ENCODE measurements around the gene SLC6A20.
"Not testable (repeated sequence)": the region's sequence is repeated elsewhere in the genome, so short reads cannot be mapped to it uniquely, and the experiment has no call there.

The SLC6A20 gene

DNA sequence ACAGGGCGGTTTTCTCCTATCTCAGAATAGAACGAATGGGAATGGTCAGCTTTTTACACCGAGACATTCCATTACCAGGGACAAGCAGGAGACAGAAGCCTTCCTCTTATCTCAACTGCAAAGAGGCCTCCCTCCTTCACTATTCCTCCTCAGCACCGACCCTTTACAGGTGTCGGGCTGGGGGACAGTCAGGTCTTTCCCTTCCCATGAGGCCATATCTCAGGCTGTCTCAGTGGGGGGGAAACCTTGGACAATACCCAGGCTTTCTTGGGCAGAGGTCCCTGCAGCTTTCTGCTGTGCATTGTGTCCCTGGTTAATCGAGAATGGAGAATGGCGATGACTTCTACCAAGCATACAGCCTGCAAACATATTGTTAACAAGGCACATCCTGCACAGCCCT, 39.2 kb downstream of the SLC6A20 start:
- DNase-seq (ENCODE audit: low spot score), result not testable (repeated sequence)

GRCh38 chr3:45756055-45756454, 40.3 kb downstream of the SLC6A20 start:
- no peak for DNase-seq (ENCODE audit: low spot score)

DNA sequence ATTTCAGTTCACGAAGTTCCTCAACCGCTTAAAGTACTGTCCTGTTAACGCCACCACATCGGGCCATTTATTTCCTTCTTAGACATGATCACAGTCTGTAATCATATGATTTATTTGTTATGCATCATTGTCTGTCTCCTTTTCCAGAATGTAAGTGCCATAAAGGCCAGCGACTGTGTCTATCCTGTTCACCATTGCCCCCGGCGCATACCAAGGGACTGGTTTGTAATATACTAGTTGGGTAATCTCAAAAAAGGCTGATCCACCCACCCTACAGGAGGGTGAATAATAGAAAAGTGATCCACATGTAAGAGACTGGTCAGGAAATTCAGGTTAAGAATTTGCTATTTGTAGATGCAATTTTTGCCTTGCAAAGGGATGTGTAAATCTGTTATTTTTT, 41.9 kb downstream of the SLC6A20 start:
- DNase-seq (ENCODE audit: low spot score), result no peak

DNA sequence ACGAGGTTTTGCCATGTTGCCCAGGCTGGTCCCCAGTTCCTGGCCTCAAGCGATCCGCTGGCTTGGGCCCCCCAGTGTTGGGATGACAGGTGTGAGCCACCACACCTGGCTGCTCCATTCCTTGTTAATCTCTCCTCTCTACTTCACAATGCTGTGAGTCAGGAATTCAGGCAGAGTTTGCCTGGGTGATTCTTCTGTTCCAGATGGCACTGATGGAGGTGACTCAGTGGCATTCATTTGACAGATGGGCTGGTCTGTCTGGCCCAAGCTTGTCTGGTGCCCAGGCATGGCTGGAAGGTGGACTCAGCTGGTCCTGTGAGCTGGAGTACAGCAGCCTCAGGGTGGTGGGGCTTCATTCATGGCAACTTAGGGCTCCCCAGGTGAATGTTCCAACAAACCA, 43.2 kb downstream of the SLC6A20 start:
- no peak for DNase-seq (ENCODE audit: low spot score)

DNA sequence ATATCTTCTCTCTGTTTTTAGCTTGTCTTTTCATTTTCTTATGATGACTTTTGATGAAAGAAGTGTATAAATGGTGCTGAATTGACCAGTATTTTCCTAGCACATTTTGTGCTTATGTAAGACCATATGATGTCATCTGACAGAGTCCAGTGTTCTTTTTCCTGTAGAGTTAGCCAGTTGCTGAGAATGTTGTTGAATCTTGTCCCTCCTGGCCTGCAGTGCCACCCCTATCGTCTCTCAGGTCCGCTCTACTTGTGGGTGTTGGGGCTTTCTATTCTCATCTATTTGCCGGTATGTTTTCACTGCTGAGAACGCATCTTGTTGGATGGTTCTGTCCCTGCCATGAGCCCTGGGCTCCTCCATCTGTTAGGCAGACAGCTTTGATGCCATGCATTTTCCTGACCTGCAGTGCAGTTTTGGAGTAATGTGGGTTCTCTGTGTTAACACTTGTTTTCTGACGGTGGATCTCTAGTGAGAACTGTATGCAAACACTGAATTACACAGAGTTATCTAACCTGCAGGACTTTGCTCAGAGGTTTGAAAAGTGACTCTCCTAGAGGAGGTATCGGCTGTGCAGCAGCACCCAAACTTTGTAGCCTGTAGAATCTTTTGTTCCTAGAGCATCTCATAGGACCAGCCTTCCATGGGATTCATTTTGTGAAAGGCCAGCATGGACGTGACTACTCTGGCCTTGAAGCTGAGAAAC, 44.6 kb downstream of the SLC6A20 start:
- no peak for DNase-seq (ENCODE audit: low spot score)

GRCh38 chr3:45749880-45750279, 46.5 kb downstream of the SLC6A20 start:
- DNase-seq (ENCODE audit: low spot score), result no peak

DNA sequence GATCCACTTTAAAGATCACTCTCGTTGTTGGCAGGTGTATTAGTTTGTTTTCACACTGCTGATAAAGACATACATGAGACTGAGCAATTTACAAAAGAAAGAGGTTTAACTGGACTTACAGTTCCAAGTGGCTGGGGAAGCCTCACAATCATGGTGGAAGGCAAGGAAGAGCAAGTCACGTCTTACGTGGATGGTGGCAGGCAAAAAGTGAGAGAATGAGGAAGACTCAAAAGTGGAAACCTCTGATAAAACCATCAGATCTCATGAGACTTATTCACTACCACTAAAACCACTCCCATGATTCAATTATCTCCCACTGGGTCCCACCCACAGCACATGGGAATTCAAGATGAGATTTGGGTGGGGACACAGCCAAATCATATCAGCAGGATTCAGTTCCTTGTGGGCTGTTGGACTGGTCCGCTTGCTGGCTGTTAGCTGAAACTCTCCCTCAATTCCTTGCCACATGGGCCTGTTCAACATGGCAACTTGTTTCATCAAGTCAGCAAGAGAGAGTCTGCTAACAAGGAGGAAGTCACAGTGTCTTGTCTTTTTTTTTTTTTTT, 47.2 kb downstream of the SLC6A20 start:
- DNase-seq (ENCODE audit: low spot score), result not testable (repeated sequence)

GRCh38 chr3:45748068-45748467, 48.3 kb downstream of the SLC6A20 start:
- no peak for DNase-seq (ENCODE audit: low spot score)

DNA sequence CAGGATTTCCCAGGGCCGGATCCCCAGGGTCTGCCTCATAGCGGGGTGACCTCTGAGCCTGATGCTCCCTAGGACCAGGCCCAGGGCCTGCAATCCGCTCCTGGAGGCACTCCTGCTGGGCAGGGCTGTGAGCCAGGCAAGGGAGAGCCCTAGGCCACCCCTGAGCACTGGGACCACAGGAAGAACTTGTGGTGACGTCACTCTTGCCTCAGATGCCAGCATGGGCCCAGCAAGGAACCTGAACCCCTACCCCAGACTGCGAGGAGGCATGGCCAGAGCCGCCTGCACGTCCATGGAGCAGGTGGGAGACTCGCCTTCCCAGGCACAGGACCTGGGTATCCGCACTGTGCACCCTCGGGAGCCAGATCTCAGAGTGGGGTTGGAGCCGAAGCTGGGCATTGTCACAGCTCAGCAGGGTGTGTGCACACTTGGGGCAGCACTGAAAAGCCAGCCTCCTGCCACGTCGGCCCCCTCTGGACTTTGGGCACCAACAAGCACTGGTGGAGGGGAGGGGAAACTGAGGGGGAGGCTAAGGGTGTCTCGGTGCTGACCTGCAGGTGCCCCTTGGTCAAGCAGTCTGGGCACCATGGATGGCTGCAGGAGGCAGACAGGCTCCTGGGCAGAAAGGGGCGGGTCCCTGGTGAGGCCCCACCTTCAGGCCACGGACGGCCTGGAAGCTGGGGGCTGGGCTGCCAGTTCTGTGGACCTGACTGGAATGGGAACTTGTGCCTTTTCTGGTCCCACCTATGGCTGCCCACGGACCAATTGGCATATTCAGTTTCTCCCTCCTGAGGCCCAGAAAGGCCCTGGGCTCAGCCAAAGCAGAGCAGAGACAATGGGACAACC, 49.3 kb downstream of the SLC6A20 start:
- DNase-seq (ENCODE audit: low spot score), result no peak

- no peak for DNase-seq (ENCODE audit: low spot score)
Observed at GRCh38 chr3:45746165-45746776, 50.1 kb downstream of the SLC6A20 start.

- DNase-seq (ENCODE audit: low spot score), result no peak
Observed at GRCh38 chr3:45742461-45743089, 53.8 kb downstream of the SLC6A20 start.

- DNase-seq (ENCODE audit: low spot score), result no peak
Observed at GRCh38 chr3:45741742-45742460, 54.4 kb downstream of the SLC6A20 start.

GRCh38 chr3:45741247-45741646, 55.1 kb downstream of the SLC6A20 start:
- DNase-seq (ENCODE audit: low spot score), result no peak

DNA sequence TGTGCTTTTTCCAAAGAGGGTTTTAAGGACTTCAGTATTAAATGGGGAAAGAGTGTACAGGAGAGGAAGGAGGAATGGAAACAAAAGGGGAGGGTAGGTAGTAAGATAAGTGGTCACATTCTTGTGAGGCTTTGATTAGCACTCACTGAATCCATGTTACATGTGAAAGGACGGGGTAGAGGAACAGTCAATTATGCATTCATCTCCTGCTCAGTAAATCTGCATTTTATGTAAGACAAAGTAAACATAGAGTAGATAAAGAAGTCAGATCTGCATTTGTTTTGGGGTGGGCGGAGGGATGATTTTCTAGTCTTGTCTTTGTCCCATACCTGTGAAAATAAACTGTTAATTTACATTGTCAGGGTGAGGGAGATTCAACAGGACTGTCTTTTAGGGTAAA, 56.3 kb downstream of the SLC6A20 start:
- no peak for DNase-seq (ENCODE audit: low spot score)

DNA sequence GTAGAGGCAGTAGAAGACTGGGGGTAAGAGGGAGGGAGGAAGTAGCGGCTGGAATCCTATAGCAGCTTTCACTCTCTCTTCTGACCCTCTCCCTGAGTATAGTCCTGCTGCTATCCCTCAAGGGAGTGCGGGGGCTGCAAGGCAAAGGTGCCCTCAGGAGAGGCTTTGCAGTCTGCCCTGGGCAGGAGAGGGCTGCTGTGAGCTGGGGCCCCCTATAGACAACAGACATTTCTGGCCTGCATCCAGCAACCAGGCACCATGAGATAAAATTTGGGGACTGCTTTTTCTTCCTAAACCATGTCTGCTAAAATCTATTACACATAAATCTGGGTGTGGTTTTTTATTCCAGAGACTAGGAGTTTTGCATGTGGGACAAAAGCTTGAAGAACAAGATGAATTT, 59.1 kb downstream of the SLC6A20 start:
- no peak for DNase-seq (ENCODE audit: low spot score)

- DNase-seq (ENCODE audit: low spot score), result no peak
Observed at GRCh38 chr3:45736707-45737106, 59.6 kb downstream of the SLC6A20 start.

DNA sequence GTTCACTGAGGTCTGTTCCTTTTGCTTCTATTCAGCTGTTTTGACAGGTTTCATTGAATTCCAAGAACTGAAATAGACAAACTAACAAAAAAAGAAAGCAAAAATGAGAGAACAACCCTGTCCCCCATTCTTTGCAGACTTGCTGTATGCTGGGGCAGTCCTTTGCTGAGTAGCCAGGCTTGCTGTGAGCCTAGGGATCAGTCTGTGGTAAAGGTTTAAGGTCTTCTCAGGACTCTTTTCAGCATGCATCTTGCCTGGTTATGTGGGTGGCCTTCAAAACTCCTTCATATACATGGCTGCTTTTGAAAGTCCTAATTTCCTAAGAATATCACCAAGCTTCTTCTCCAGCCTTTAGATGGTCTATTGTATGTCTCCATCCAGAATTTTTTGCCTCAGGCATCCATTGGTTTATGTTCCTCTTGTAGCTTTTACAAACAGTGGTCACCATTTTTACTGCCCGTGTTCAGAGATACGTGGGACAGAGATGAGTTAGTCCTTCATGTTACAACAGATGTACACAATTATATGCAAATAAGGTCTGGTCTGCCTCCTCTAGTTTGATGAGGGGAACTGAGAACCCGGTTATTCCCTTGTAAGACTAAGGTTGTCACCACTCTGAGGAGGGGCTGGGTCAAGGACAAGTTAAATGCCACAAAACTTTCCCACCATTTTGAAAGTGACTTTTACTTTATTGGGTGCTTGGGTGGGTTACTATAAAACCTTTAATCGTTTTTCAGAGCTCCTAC, 65.8 kb downstream of the SLC6A20 start:
- no peak for DNase-seq (ENCODE audit: low spot score)

- no peak for DNase-seq (ENCODE audit: low spot score)
Observed at GRCh38 chr3:45729614-45730013, 66.7 kb downstream of the SLC6A20 start.

DNA sequence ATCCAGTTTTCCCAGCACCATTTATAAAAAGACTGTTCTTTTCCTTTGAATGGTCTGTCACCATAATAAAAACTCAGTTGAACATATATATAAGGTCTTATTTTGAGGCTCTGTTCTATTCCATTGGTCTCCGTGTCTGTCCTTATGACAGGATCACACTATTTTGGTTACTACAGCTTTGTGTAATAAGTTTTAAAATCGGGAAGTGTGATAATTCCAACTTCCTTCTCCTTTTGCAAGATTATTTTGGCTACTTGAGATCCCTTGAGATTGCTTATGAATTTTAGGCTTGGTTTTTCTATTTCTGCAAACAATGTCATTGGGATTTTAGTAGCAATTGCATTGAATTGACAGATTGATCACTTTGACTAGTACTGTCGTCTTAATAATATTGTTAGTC, 71.4 kb downstream of the SLC6A20 start:
- no peak for DNase-seq (ENCODE audit: low spot score)

DNA sequence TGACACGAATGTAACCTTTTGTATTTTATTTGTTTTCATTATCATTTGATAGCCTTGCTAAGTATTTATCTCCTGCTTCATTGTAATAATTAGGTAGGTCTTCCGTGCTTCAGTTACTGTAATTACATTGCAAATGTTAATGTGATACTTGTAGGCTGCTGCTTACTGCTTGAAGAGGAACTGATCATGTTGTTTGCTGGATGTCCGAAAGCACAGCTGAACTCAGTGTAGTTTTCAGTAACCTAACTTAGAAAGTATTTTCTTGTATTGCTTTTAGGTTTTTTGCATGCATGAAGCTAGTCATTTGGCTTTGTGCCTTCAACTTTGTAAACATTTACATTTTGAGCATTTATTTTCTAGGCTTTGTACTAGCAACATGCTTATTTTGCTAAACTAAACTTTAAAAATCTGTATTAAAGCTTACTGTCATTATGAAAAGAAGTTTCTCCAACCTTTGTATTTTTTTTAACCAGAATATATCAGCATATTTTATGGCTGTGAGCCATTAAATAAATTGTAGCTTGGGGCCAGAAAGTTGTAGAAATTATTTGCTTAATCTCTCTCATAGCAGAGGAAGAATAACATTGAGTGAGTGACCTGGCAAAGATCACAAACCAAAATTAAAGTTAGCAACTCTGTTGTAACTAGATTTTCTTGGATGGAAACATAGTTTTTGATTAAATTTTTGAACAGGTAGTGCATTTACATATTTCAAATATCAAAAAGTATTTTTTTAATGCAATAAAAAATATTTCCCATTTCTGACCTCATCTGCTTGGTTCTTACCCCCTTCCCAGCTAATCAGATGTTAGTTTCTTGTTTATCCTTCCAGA, 76.5 kb downstream of the SLC6A20 start:
- no peak for DNase-seq (ENCODE audit: low spot score)

All from AG08396 (cell line).